Central memory CD8-positive, alpha-beta T cell (primary cell): Measurements from ENCODE around the gene PM20D2.
A peak's percentile ranks its signal among the peaks of the same experiment; 100 is the strongest.

Experiments used
- ATAC-seq: fragments of 150-1000 bp; cut with Tn5 transposase; replicated peaks from 2 replicates; pipeline ENCODE4 v1.10.0; 2022; ENCODE audit warnings: mild to moderate bottlenecking, moderate FRiP score, moderate number of reproducible peaks; ENCODE audit not compliant: poor library complexity, severe bottlenecking; ENCODE audit errors: extremely low read depth
- DNase-seq, 2 donors: peaks; one replicate each; pipeline ENCODE4 v3.0.0; 2021; ENCODE audit warnings: low spot score in 2 of 2
- H3K27ac Mint-ChIP-seq: one replicate; pipeline ENCODE4 v1.8.0; 2022; ENCODE audit warnings: low read depth, mild to moderate bottlenecking, moderate library complexity, mixed read lengths
- H3K27me3 Mint-ChIP-seq: one replicate; pipeline ENCODE4 v1.8.0; 2022; ENCODE audit warnings: mixed read lengths
- H3K36me3 Mint-ChIP-seq: one replicate; pipeline ENCODE4 v1.8.0; 2022; ENCODE audit warnings: mild to moderate bottlenecking, moderate library complexity, mixed read lengths; ENCODE audit not compliant: insufficient read depth
- H3K4me1 Mint-ChIP-seq: one replicate; pipeline ENCODE4 v1.8.0; 2022; ENCODE audit warnings: mixed read lengths
- H3K4me3 Mint-ChIP-seq: one replicate; pipeline ENCODE4 v1.8.0; 2022; ENCODE audit warnings: mild to moderate bottlenecking, moderate library complexity, mixed read lengths
- H3K9me3 Mint-ChIP-seq: one replicate; pipeline ENCODE4 v1.8.0; 2022; ENCODE audit warnings: mixed read lengths

The PM20D2 gene

GRCh38 chr6:89132057-89132456, 13.8 kb upstream of the PM20D2 start:
- Mint-ChIP-seq H3K27me3 (no peaks in the 10 kb centered on the region), H3K4me3 (no peak overlapping the region), H3K4me1 (no peaks in the 10 kb centered on the region), H3K36me3 (peaks cover 2% of the 10 kb centered on the region), H3K9me3 (peaks cover 5% of the 10 kb centered on the region), H3K27ac (no peak overlapping the region)
- ATAC-seq (no peak), DNase-seq (no peak)

GRCh38 chr6:89133981-89134380, 11.9 kb upstream of the PM20D2 start:
- Mint-ChIP-seq H3K27ac (no peak overlapping the region), H3K4me1 (no peaks in the 10 kb centered on the region), H3K4me3 (no peak overlapping the region), H3K27me3 (no peaks in the 10 kb centered on the region), H3K36me3 (peaks cover 2% of the 10 kb centered on the region), H3K9me3 (no peaks in the 10 kb centered on the region)
- no peak for DNase-seq
- ATAC-seq: no peak

- H3K36me3 Mint-ChIP-seq: peaks cover 2% of the 10 kb centered on the region
- no peak overlapping the region for H3K27ac Mint-ChIP-seq
- H3K9me3 Mint-ChIP-seq: no peaks in the 10 kb centered on the region
- ATAC-seq: no peak
- no peak for DNase-seq
- no peak overlapping the region for H3K4me3 Mint-ChIP-seq
- no peaks in the 10 kb centered on the region for H3K4me1 Mint-ChIP-seq
- no peaks in the 10 kb centered on the region for H3K27me3 Mint-ChIP-seq
Measured at GRCh38 chr6:89134723-89135122, 11.1 kb upstream of the PM20D2 start.

GRCh38 chr6:89138173-89138572, 7.7 kb upstream of the PM20D2 start:
- ATAC-seq (no peak), DNase-seq (no peak)
- Mint-ChIP-seq H3K27me3 (no peaks in the 10 kb centered on the region), H3K4me3 (no peak overlapping the region), H3K4me1 (no peaks in the 10 kb centered on the region), H3K9me3 (no peaks in the 10 kb centered on the region), H3K27ac (no peak overlapping the region), H3K36me3 (no peaks in the 10 kb centered on the region)

- Mint-ChIP-seq H3K27ac (no peak overlapping the region), H3K36me3 (no peaks in the 10 kb centered on the region), H3K4me1 (peaks cover 4% of the 10 kb centered on the region), H3K9me3 (no peaks in the 10 kb centered on the region), H3K27me3 (no peaks in the 10 kb centered on the region), H3K4me3 (no peak overlapping the region)
- DNase-seq: no peak
- no peak for ATAC-seq
Measured at GRCh38 chr6:89139509-89140346, 6.1 kb upstream of the PM20D2 start.

GRCh38 chr6:89140347-89141156, 5.3 kb upstream of the PM20D2 start:
- no peak for ATAC-seq
- no peak overlapping the region for H3K27ac Mint-ChIP-seq
- no peak for DNase-seq
- H3K27me3 Mint-ChIP-seq: no peaks in the 10 kb centered on the region
- no peaks in the 10 kb centered on the region for H3K9me3 Mint-ChIP-seq
- peaks cover 8% of the 10 kb centered on the region for H3K4me1 Mint-ChIP-seq
- H3K36me3 Mint-ChIP-seq: peaks cover 1% of the 10 kb centered on the region
- no peak overlapping the region for H3K4me3 Mint-ChIP-seq

- DNase-seq: no peak
- Mint-ChIP-seq H3K27me3 (no peaks in the 10 kb centered on the region), H3K36me3 (peaks cover 6% of the 10 kb centered on the region), H3K9me3 (no peaks in the 10 kb centered on the region), H3K4me3 (no peak overlapping the region), H3K4me1 (peaks cover 22% of the 10 kb centered on the region), H3K27ac (no peak overlapping the region)
- no peak for ATAC-seq
Measured at GRCh38 chr6:89144354-89144906, 1.4 kb upstream of the PM20D2 start.

- Mint-ChIP-seq H3K9me3 (no peaks in the 10 kb centered on the region), H3K27me3 (no peaks in the 10 kb centered on the region), H3K36me3 (peaks cover 7% of the 10 kb centered on the region), H3K4me3 (peak overlapping the region; percentile 97), H3K27ac (peak overlapping the region; percentile 97), H3K4me1 (peaks cover 22% of the 10 kb centered on the region)
- ATAC-seq (peak; percentile 81), DNase-seq (peak in 1 of 2 donors; percentile 19)
Measured at GRCh38 chr6:89145091-89145955, 532 bp upstream of the PM20D2 start.

- H3K27me3 Mint-ChIP-seq: no peaks in the 10 kb centered on the region
- peaks cover 10% of the 10 kb centered on the region for H3K36me3 Mint-ChIP-seq
- DNase-seq: peak in 1 of 2 donors; percentile 15
- peak overlapping the region; percentile 49 for H3K27ac Mint-ChIP-seq
- no peaks in the 10 kb centered on the region for H3K9me3 Mint-ChIP-seq
- H3K4me3 Mint-ChIP-seq: peak overlapping the region; percentile 97
- peaks cover 22% of the 10 kb centered on the region for H3K4me1 Mint-ChIP-seq
- ATAC-seq: peak; percentile 22
Measured at GRCh38 chr6:89146718-89147700, 1.2 kb downstream of the PM20D2 start.

- H3K4me1 Mint-ChIP-seq: peaks cover 22% of the 10 kb centered on the region
Measured at GRCh38 chr6:89148016-89148750, 2.3 kb downstream of the PM20D2 start.

GRCh38 chr6:89154131-89154530, 8.3 kb downstream of the PM20D2 start:
- Mint-ChIP-seq H3K4me1 (no peaks in the 10 kb centered on the region), H3K27me3 (no peaks in the 10 kb centered on the region), H3K27ac (no peak overlapping the region), H3K9me3 (no peaks in the 10 kb centered on the region), H3K4me3 (no peak overlapping the region), H3K36me3 (peaks cover 10% of the 10 kb centered on the region)
- DNase-seq: no peak
- no peak for ATAC-seq

More at GRCh38 chr6:89148016-89148750, 2.3 kb downstream of the PM20D2 start:
- peaks cover 12% of the 10 kb centered on the region for H3K36me3 Mint-ChIP-seq
- H3K9me3 Mint-ChIP-seq: no peaks in the 10 kb centered on the region
- H3K27me3 Mint-ChIP-seq: no peaks in the 10 kb centered on the region
- no peak overlapping the region for H3K27ac Mint-ChIP-seq
- no peak for ATAC-seq
- DNase-seq: no peak
- H3K4me3 Mint-ChIP-seq: peak overlapping the region; percentile 23
